Right lobe of liver (tissue), 4 donors: ENCODE results near the gene INSYN2B.

Source experiments
- POLR2A ChIP-seq: fragments of 450-650 bp; IDR thresholded peaks from one replicate; pipeline ENCODE4 v1.6.1; 2017; ENCODE audit warnings: antibody characterized with exemption, mild to moderate bottlenecking
- TF ChIP-seq, protein P1 (sequence below), 4 donors: fragments of 200-600 bp in 3 of 4; fragments of 450-650 bp in 1 of 4; IDR thresholded peaks; one replicate each; pipeline versions ENCODE4 v1.5.1 to v1.8.0; 2016 to 2022; ENCODE audit warnings: antibody characterized with exemption in 4 of 4, mild to moderate bottlenecking in 2 of 4
- donor health status: DM: no; HTN: no; CAD: no.
- donor health status: DM: no; HTN: no; CAD: no.
- donor health status: DM: no; HTN: yes; CAD: no.

DNA sequence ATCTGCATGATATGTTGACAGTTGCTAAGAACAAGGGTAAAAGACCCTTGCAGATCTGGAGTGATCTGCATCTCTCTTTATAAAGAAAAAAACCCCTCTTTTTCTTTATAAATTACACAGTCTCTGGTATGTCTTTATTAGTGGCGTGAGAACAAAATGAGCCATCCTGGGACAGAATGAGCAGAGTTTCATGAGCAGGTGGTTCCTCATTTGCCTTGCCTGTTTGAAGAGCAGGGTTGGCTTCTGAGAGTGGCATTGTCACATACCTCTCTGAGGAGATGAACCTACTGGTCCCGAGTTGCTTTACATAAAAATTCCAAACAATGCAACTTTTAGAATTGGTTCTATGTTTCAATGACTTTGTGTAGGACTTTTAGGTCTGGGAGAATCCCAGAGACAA lies 94.3 kb downstream of the INSYN2B start:
- TF ChIP-seq, protein P1, sequence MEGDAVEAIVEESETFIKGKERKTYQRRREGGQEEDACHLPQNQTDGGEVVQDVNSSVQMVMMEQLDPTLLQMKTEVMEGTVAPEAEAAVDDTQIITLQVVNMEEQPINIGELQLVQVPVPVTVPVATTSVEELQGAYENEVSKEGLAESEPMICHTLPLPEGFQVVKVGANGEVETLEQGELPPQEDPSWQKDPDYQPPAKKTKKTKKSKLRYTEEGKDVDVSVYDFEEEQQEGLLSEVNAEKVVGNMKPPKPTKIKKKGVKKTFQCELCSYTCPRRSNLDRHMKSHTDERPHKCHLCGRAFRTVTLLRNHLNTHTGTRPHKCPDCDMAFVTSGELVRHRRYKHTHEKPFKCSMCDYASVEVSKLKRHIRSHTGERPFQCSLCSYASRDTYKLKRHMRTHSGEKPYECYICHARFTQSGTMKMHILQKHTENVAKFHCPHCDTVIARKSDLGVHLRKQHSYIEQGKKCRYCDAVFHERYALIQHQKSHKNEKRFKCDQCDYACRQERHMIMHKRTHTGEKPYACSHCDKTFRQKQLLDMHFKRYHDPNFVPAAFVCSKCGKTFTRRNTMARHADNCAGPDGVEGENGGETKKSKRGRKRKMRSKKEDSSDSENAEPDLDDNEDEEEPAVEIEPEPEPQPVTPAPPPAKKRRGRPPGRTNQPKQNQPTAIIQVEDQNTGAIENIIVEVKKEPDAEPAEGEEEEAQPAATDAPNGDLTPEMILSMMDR (IDR thresholded peaks at IDR 0.05): no peak
- no peak for TF ChIP-seq POLR2A
